Mammary epithelial cell (primary cell): Measurements from ENCODE around the gene SLC17A8.
"Not testable (repeated sequence)": the region's sequence is repeated elsewhere in the genome, so short reads cannot be mapped to it uniquely, and the experiment has no call there.

Experiments
- EZH2 ChIP-seq: IDR thresholded peaks from 2 replicates; pipeline ENCODE4 v1.6.1; 2012; ENCODE audit warnings: low read length, inconsistent platforms, borderline replicate concordance
- TF ChIP-seq, protein P1 (sequence below), 2 donors: IDR thresholded peaks in 1 of 2; conservative IDR thresholded peaks in 1 of 2; 2 replicates each; pipeline ENCODE4 v1.5.1; 2011 to 2012; ENCODE audit warnings: inconsistent platforms in 2 of 2, low read length in 2 of 2, mild to moderate bottlenecking in 2 of 2, control low read depth in 1 of 2, low read depth in 1 of 2; ENCODE audit not compliant: insufficient read depth in 1 of 2; ENCODE audit errors: extremely low read depth in 1 of 2

DNA sequence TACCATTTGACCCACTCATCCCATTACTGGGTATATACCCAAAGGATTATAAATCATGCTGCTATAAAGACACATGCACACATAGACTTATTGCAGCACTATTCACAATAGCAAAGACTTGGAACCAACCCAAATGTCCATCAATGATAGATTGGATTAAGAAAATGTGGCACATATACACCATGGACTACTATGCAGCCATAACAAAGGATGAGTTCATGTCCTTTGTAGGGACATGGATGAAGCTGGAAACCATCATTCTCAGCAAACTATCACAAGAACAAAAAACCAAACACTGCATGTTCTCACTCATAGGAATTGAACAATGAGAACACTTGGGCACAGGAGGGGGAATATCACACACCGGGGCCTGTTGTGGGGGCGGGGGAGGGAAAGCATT is 14.0 kb upstream of the SLC17A8 start:
- not testable (repeated sequence) for TF ChIP-seq EZH2
- TF ChIP-seq, protein P1, sequence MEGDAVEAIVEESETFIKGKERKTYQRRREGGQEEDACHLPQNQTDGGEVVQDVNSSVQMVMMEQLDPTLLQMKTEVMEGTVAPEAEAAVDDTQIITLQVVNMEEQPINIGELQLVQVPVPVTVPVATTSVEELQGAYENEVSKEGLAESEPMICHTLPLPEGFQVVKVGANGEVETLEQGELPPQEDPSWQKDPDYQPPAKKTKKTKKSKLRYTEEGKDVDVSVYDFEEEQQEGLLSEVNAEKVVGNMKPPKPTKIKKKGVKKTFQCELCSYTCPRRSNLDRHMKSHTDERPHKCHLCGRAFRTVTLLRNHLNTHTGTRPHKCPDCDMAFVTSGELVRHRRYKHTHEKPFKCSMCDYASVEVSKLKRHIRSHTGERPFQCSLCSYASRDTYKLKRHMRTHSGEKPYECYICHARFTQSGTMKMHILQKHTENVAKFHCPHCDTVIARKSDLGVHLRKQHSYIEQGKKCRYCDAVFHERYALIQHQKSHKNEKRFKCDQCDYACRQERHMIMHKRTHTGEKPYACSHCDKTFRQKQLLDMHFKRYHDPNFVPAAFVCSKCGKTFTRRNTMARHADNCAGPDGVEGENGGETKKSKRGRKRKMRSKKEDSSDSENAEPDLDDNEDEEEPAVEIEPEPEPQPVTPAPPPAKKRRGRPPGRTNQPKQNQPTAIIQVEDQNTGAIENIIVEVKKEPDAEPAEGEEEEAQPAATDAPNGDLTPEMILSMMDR (conservative IDR thresholded peaks at IDR 0.05 in 1 of 2, IDR thresholded peaks at IDR 0.05 in 1 of 2; ENCODE audit: extremely low read depth in 1 of 2, insufficient read depth in 1 of 2, low read depth in 1 of 2, low read length in 2 of 2), result not testable (repeated sequence)
